Fibroblast of villous mesenchyme (primary cell): ENCODE data around the gene OR10H1. TPM values are rescaled to one million over a fixed set of nuclear protein-coding genes. Genes with fewer than 3 reads are reported as not detected.
"Not testable (repeated sequence)": the region's sequence is repeated elsewhere in the genome, so short reads cannot be mapped to it uniquely, and the experiment has no call there.

Experiments
- DNase-seq: peaks from one replicate; pipeline ENCODE4 v3.0.0-alpha.2; 2010; ENCODE audit warnings: low read depth
- H3K4me3 ChIP-seq: 2 replicates; pipeline ENCODE4 v1.5.1; 2011; ENCODE audit warnings: low read depth, mild to moderate bottlenecking, low read length
- CTCF ChIP-seq: IDR thresholded peaks from 2 replicates; pipeline ENCODE4 v1.5.1; 2012; ENCODE audit warnings: low read depth, mild to moderate bottlenecking, low read length; ENCODE audit not compliant: insufficient read depth
- total RNA-seq: library from RNA; depleted of rRNA; stranded (reverse); fragments of >200 nt; gene quantifications from 2 replicates; pipeline ENCODE4 v1.2.3, GENCODE V29; 2012

OR10H1 gene
- total RNA-seq, 1 donor = not detected

DNA sequence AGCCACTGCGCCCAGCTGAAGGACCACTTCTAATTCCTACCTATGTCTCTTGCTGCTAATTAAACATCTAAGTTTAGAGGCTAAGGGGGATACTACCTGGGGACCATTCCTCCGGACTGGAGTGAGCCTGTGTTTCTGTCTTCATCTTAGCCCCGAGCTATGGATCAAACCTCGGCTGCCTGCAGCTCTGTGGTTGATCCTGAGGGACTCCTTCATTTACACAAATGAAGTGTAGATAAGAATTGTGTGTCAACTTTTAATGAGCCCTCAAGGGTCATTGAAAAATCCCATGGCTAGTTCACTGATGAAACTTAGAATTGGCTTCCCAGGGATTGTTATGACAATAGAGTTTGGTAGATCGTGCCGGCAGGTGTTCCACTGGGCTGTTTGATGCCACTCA lies 31.5 kb upstream of the OR10H1 start:
- H3K4me3 ChIP-seq = no peak overlapping the region
- TF ChIP-seq CTCF = no peak
- no peak for DNase-seq

GRCh38 chr19:15843894-15844222 lies 28.4 kb upstream of the OR10H1 start:
- DNase-seq = not testable (repeated sequence)

DNA sequence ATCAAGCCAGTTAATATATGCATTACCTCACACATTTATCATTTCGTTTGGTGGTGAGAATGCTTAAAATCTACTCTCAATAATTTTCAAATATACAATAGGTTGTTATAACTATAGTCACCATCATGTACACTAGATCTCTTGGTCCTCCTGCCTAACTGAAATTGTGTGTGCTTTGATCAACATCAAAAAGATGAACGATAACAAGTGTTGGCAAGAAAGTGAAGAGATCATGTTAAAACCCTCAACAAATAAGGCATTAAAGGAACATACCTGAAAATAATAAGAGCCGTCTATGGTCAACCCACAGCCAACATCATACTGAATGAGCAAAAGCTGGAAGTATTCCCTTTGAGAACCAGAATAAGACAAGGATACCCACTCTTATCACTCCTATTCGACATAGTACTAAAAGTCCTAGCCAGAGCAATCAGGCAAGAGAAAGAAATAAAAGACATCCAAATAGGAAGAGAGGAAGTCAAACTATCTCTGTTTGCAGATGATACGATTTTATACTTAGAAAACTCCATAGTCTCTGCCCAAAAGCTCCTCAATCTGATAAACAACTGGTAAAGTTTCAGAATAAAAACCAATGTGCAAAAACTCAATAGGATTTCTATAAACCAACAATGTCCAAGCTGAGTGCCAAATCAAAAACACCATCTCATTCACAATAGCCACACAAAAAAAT lies 27.9 kb upstream of the OR10H1 start:
- TF ChIP-seq CTCF = no peak
- DNase-seq = no peak
- no peak overlapping the region for H3K4me3 ChIP-seq

More at GRCh38 chr19:15843894-15844222, 28.4 kb upstream of the OR10H1 start:
- not testable (repeated sequence) for H3K4me3 ChIP-seq

GRCh38 chr19:15841875-15842569 lies 26.6 kb upstream of the OR10H1 start:
- no peak for TF ChIP-seq CTCF
- H3K4me3 ChIP-seq = no peak overlapping the region
- DNase-seq = no peak

GRCh38 chr19:15840833-15841232 lies 25.4 kb upstream of the OR10H1 start:
- no peak for DNase-seq
- TF ChIP-seq CTCF = no peak
- H3K4me3 ChIP-seq = no peak overlapping the region

- not testable (repeated sequence) for DNase-seq, H3K4me3 ChIP-seq
These were observed 24.4 kb upstream of the OR10H1 start for GRCh38 chr19:15839888-15840287.

GRCh38 chr19:15838351-15838750 lies 22.9 kb upstream of the OR10H1 start:
- DNase-seq = no peak
- TF ChIP-seq CTCF = no peak
- H3K4me3 ChIP-seq = no peak overlapping the region

DNA sequence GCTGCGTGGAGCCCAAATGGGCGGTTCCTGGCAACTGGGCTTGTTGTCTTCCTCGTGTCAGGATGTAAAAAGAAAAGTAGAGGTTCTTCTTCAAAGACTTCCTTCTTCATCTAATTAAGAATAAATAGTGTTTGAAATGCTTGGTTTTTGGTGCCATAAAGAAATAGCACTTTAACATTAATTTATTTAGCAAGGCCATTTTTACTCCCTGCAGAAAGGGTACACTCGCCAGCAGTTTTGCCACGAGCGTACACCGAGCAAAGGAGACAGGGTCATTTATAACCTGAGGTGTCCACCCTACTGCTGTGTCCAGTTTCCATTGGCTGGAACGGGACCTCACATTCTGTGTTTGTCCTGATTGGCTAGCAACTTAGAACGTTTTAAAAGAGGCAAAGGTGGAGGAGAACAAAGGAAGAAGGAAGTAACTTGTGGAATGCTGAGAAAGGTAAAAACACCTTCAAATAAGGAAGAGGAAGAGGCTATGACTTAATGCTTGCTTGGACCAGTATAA lies 21.8 kb upstream of the OR10H1 start:
- no peak for TF ChIP-seq CTCF
- peak overlapping the region; percentile 81 for H3K4me3 ChIP-seq
- no peak for DNase-seq
